GM13977 (cell line): ENCODE measurements around the gene MAPT.

ENCODE experiments used
- DNase-seq: peaks from one replicate; pipeline ENCODE4 v3.0.0; 2012; ENCODE audit warnings: low spot score
- CTCF ChIP-seq: IDR thresholded peaks from 2 replicates; pipeline ENCODE4 v1.5.1; 2012; ENCODE audit warnings: mild to moderate bottlenecking, control low read depth; ENCODE audit not compliant: insufficient read depth; ENCODE audit errors: extremely low read depth, missing control alignments
- in situ Hi-C: fragments of 300-500 bp; cut with MboI; formaldehyde crosslinking; loops from one replicate; pipeline ENCODE4 v1.12.0; 2022; ENCODE audit warnings: low sequenced_read_pairs, low pct_unique_long_range_greater_than_20kb, mixed read lengths, inconsistent platforms; ENCODE audit not compliant: unreplicated experiment

The MAPT gene

DNA sequence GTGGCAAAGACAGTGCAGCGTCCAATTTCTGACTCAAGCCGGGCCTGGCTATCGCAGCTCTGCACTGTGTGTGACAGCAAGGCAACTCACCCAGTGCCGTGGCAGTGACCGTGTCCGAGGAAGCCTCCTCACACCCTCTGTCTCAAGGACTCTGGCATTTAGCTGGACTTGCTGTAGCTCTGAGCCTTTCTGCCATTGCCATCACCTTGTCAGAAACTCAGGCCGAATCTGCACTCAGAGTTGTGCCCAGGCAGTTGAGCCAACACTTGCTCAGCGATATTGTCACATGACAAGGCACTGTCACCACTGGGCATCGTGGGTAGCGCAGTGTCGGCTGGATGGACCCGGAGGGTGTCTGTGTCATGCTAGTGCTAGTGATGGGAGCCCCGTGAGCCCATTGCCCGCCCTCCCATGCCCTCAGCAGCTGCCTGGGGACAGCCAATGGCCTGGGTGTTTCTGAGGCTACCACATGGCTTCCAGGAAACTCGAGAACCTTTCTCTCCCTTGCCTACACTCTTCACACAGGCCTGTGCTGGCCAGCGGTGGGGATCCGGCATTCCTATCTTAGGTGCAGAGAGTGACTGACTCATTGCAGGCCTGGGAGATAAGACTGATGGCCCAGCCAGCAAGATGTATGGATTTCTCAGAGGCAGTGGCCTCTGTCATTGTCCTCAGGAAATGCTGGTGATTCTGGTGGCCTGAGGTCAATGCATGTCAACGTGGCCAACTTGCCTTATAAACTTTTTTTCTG, 82.6 kb downstream of the MAPT start:
- DNase-seq, result no peak
- in situ Hi-C loops, result no loop called here
- TF ChIP-seq CTCF, result no peak

- TF ChIP-seq CTCF, result no peak
- no peak for DNase-seq
- in situ Hi-C loops, result no loop called here
Observed at GRCh38 chr17:45977506-45977824, 83.1 kb downstream of the MAPT start.

DNA sequence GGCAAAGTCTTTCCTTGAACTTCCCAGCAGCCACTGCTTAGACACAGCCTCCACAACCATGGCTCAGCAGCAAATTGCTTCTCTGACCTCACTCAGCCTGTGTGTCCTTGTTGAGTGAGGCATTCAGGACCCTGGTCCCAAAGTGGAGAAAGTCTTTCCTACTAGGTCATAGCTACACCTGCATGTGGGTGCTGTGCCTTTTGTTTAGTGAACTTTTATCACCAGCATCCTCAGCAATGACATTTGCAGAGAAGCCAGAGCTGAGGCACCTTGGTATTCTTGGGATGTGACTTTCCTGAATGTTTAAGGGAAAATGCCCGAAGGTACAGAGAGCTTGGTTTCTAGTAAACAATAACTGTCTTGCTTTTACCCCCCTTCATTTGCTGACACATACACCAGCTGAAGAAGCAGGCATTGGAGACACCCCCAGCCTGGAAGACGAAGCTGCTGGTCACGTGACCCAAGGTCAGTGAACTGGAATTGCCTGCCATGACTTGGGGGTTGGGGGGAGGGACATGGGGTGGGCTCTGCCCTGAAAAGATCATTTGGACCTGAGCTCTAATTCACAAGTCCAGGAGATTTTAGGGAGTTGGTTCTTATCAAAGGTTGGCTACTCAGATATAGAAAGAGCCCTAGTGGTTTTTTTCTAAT, 83.7 kb downstream of the MAPT start:
- DNase-seq, result no peak
- no peak for TF ChIP-seq CTCF
- in situ Hi-C loops, result no loop called here

DNA sequence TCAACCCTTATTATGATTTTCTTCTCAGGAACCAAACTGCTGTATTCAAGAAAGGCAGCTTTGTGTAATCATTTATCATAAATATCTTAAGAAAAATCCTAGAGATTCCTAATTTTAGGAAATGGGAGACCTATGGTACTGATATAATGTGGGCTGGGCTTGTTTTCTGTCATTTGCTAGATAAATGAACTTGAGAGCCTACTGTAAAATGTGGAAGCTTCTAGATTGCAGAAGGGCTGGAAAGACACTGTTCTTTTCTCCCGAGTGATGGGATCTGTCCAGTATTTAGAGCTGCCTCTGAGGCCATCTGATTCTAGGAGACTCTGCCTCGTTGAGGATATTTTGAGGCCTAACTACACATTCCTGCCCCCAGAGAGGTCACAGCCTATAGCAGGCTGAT, 84.8 kb downstream of the MAPT start:
- no peak for DNase-seq
- TF ChIP-seq CTCF, result no peak
- in situ Hi-C loops, result no loop called here

- in situ Hi-C loops, result no loop called here
- no peak for TF ChIP-seq CTCF
- DNase-seq, result no peak
Observed at GRCh38 chr17:45980855-45981254, 86.5 kb downstream of the MAPT start.

- no peak for TF ChIP-seq CTCF
- in situ Hi-C loops, result no loop called here
- DNase-seq, result no peak
Observed at GRCh38 chr17:45981306-45981705, 87.0 kb downstream of the MAPT start.
